ENCODE results near the gene TAPBPL. TPM values are rescaled to one million over a fixed set of nuclear protein-coding genes. Genes with fewer than 3 reads are reported as not detected.

TAPBPL gene
- total and polyA plus RNA-seq, 2 of the 4 experiments (the other 2 are of a cell fraction): 3.4 to 12.1 TPM

- TF ChIP-seq CTCF (conservative IDR thresholded peaks at IDR 0.05; ENCODE audit: low read depth, low read length) (no peak), MAZ (IDR thresholded peaks at IDR 0.05; ENCODE audit: borderline replicate concordance, low read depth, low read length) (no peak; the same call in 1 of the 2 replicates), NFE2L2 (IDR thresholded peaks at IDR 0.05; ENCODE audit: low read depth, low read length) (no peak), MXI1 (IDR thresholded peaks at IDR 0.05; ENCODE audit: borderline replicate concordance, low read depth, low read length) (no peak), RFX5 (IDR thresholded peaks at IDR 0.05; ENCODE audit: low read depth, low read length) (no peak), ELK1 (IDR thresholded peaks at IDR 0.05; ENCODE audit: borderline replicate concordance, low read depth, low read length) (no peak), USF2 (IDR thresholded peaks at IDR 0.05; ENCODE audit: low read depth, low read length) (no peak), RCOR1 (IDR thresholded peaks at IDR 0.05; ENCODE audit: insufficient replicate concordance, low read length) (no peak), CHD1 (IDR thresholded peaks at IDR 0.05; ENCODE audit: low read depth, low read length) (no peak), SMC3 (IDR thresholded peaks at IDR 0.05; ENCODE audit: low read depth, low read length) (no peak), FOS (IDR thresholded peaks at IDR 0.05; ENCODE audit: low read depth, low read length) (no peak), MAFK (IDR thresholded peaks at IDR 0.05; ENCODE audit: low read depth, low read length) (no peak), BHLHE40 (IDR thresholded peaks at IDR 0.05; ENCODE audit: low read depth, low read length) (no peak), CEBPB (IDR thresholded peaks at IDR 0.05; ENCODE audit: low read depth, low read length) (no peak), POLR2A (IDR thresholded peaks at IDR 0.05; ENCODE audit: low read depth, low read length) (no peak), RAD21 (IDR thresholded peaks at IDR 0.05; ENCODE audit: low read length) (no peak)
- Histone ChIP-seq H3K79me1 (ENCODE audit: low read depth in 1 of 2, low read length in 2 of 2) (peaks cover 16 to 37% of the 10 kb centered on the region in 2 experiments), H2AK5ac (ENCODE audit: low read depth, low read length) (peak overlapping the region; percentile 89), H2BK5ac (ENCODE audit: low read depth, low read length, poor library complexity, severe bottlenecking) (peak overlapping the region; percentile 74), H3K4me3 (ENCODE audit: insufficient read depth, low read depth, low read length) (peak overlapping the region; percentile 57), H2BK20ac (ENCODE audit: low read depth, low read length) (peak overlapping the region; percentile 25), H3K56ac (ENCODE audit: extremely low read depth, insufficient read depth, low read length) (peak overlapping the region; percentile 69), H3K27me3 (ENCODE audit: control insufficient read depth, insufficient read depth, low read length) (no peaks in the 10 kb centered on the region), H3K27ac (ENCODE audit: insufficient read depth, low read length) (peak overlapping the region; percentile 98), H3K36me3 (ENCODE audit: control insufficient read depth, insufficient read depth, low read length) (peaks cover 2% of the 10 kb centered on the region; the same call in 1 of the 2 replicates), H3K9me1 (ENCODE audit: insufficient read depth, low read length) (peaks cover 20% of the 10 kb centered on the region; the same call in 1 of the 2 replicates), H3K9me3 (ENCODE audit: control insufficient read depth, insufficient read depth, low read length) (no peaks in the 10 kb centered on the region), H4K20me1 (ENCODE audit: insufficient read depth, low read length) (no peaks in the 10 kb centered on the region), H2AK9ac (replicated peaks; ENCODE audit: low read depth, low read length, poor library complexity) (peak overlapping the region; percentile 98), H2BK120ac (ENCODE audit: low read depth, low read length) (peak overlapping the region; percentile 71), H3K4ac (ENCODE audit: low read depth, low read length) (peak overlapping the region; percentile 100), H4K5ac (ENCODE audit: low read depth, low read length) (peak overlapping the region; percentile 52), H3K4me2 (ENCODE audit: low read depth, low read length) (peak overlapping the region; percentile 87), H3K14ac (replicated peaks; ENCODE audit: low read depth, low read length) (peak overlapping the region; percentile 95), H3K23ac (ENCODE audit: low read depth, low read length) (peak overlapping the region; percentile 83), H3K9ac (ENCODE audit: low read depth, low read length) (peak overlapping the region; percentile 94), H4K8ac (ENCODE audit: low read depth in 2 of 2, low read length in 2 of 2) (peak overlapping the region; percentile 94 to 100), H3K18ac (ENCODE audit: low read depth, low read length) (peak overlapping the region; percentile 40), H4K91ac (ENCODE audit: insufficient read depth, low read depth, low read length) (peak overlapping the region; percentile 96), H2AFZ (replicated peaks; ENCODE audit: low read length, poor library complexity) (peak overlapping the region; percentile 95), H2BK15ac (ENCODE audit: low read depth, low read length) (peak overlapping the region; percentile 45), H3K4me1 (ENCODE audit: control insufficient read depth, insufficient read depth, low read length) (peaks cover 16% of the 10 kb centered on the region)
- BruUV-seq (replicated peaks): no TSS peak
- POLR2A ChIA-PET (ENCODE audit: unreplicated experiment): no interaction called here
- intact Hi-C loops (cut with micrococcal nuclease): no loop called here
- 24% methylated on average over 4 of the region's 11 CpGs; no CpG with 5 or more reads in 1 of the 2 experiments for whole genome bisulfite sequencing, 2 experiments (ENCODE audit: extremely low coverage in 2 of 2, insufficient read length in 1 of 2)
- in situ Hi-C loops (cut with MboI; ENCODE audit: low sequenced_read_pairs): loop anchor here (25.0 kb wide), 1 partner anchor 264 kb away; no protein-coding TSS in a partner anchor
- CTCF ChIA-PET: interaction anchor here (1.3 kb wide), 1 partner anchor 14 kb away, joined by 6 read pairs; no protein-coding TSS in a partner anchor
- dilution Hi-C loops (cut with HindIII; ENCODE audit: low sequenced_read_pairs, unreplicated experiment): no loop called here
- ATAC-seq (ENCODE audit: low read depth): peak; percentile 47
- DNase-seq: no peak
Measured at GRCh38 chr12:6450869-6451347, 934 bp upstream of the TAPBPL start.
